GM19023 (cell line): ENCODE measurements around the gene CYP4B1.
"Not testable (repeated sequence)": the region's sequence is repeated elsewhere in the genome, so short reads cannot be mapped to it uniquely, and the experiment has no call there.

Experiments
- ATAC-seq: cut with Tn5 transposase; IDR thresholded peaks from one replicate; pipeline ENCODE4 v1.9.1; 2021; ENCODE audit warnings: mild to moderate bottlenecking, moderate library complexity; ENCODE audit not compliant: unreplicated experiment

The CYP4B1 gene

GRCh38 chr1:46813858-46814396 lies 15.1 kb downstream of the CYP4B1 start:
- ATAC-seq: no peak

GRCh38 chr1:46815133-46815532 lies 16.3 kb downstream of the CYP4B1 start:
- no peak for ATAC-seq

GRCh38 chr1:46816930-46817329 lies 18.1 kb downstream of the CYP4B1 start:
- ATAC-seq: no peak

- ATAC-seq: no peak
Measured at GRCh38 chr1:46817814-46818213, 19.0 kb downstream of the CYP4B1 start.

GRCh38 chr1:46818591-46818990 lies 19.7 kb downstream of the CYP4B1 start:
- no peak for ATAC-seq

GRCh38 chr1:46819335-46819734 lies 20.5 kb downstream of the CYP4B1 start:
- no peak for ATAC-seq

- ATAC-seq: no peak
Measured at GRCh38 chr1:46820076-46820475, 21.2 kb downstream of the CYP4B1 start.

- ATAC-seq: no peak
Measured at GRCh38 chr1:46820560-46821060, 21.8 kb downstream of the CYP4B1 start.

GRCh38 chr1:46822248-46822826 lies 23.5 kb downstream of the CYP4B1 start:
- ATAC-seq: no peak

- no peak for ATAC-seq
Measured at GRCh38 chr1:46823151-46823550, 24.3 kb downstream of the CYP4B1 start.

- ATAC-seq: not testable (repeated sequence)
Measured at GRCh38 chr1:46826892-46827291, 28.0 kb downstream of the CYP4B1 start.

GRCh38 chr1:46830665-46831322 lies 31.9 kb downstream of the CYP4B1 start:
- ATAC-seq: no peak

- not testable (repeated sequence) for ATAC-seq
Measured at GRCh38 chr1:46835469-46835868, 36.6 kb downstream of the CYP4B1 start.

GRCh38 chr1:46846386-46846785 lies 47.5 kb downstream of the CYP4B1 start:
- ATAC-seq: not testable (repeated sequence)

GRCh38 chr1:46857660-46858065 lies 58.8 kb downstream of the CYP4B1 start:
- ATAC-seq: not testable (repeated sequence)

- ATAC-seq: no peak
Measured at GRCh38 chr1:46862348-46862747, 63.5 kb downstream of the CYP4B1 start.
